Esophagus (tissue), 2 donors: ENCODE results near the gene IGFALS. TPM values are rescaled to one million over a fixed set of nuclear protein-coding genes. Genes with fewer than 3 reads are reported as not detected.

Source experiments
- H3K27ac ChIP-seq, 2 donors: one replicate each; pipeline ENCODE4 v1.5.1; 2013; ENCODE audit warnings: low read depth in 2 of 2, mild to moderate bottlenecking in 2 of 2, inconsistent platforms in 1 of 2, low read length in 1 of 2, moderate library complexity in 1 of 2
- H3K27me3 ChIP-seq, 2 donors: one replicate each; pipeline ENCODE4 v1.6.1; 2013; ENCODE audit warnings: low read length in 2 of 2, control low read depth in 1 of 2, mild to moderate bottlenecking in 1 of 2; ENCODE audit not compliant: insufficient read depth in 2 of 2, control insufficient read depth in 1 of 2
- H3K36me3 ChIP-seq, 2 donors: one replicate each; pipeline ENCODE4 v1.6.1; 2013; ENCODE audit warnings: low read length in 1 of 2; ENCODE audit not compliant: control insufficient read depth in 2 of 2, insufficient read depth in 2 of 2
- H3K4me1 ChIP-seq, 2 donors: one replicate each; pipeline ENCODE4 v1.6.1; 2013; ENCODE audit warnings: low read length in 1 of 2; ENCODE audit not compliant: control insufficient read depth in 2 of 2, insufficient read depth in 2 of 2
- H3K4me3 ChIP-seq, 2 donors: one replicate each; pipeline ENCODE4 v1.5.1; 2013; ENCODE audit warnings: low read length in 2 of 2, mild to moderate bottlenecking in 2 of 2, low read depth in 1 of 2, moderate library complexity in 1 of 2
- H3K9me3 ChIP-seq, 2 donors: one replicate each; pipeline ENCODE4 v1.6.1; 2013; ENCODE audit warnings: mild to moderate bottlenecking in 2 of 2, low read depth in 1 of 2, low read length in 1 of 2, moderate library complexity in 1 of 2; ENCODE audit not compliant: control insufficient read depth in 2 of 2, insufficient read depth in 1 of 2
- WGBS, 2 donors: extraction: QIAGEN DNeasy Blood & Tissue Kit; methylation state at CpG; one replicate each; pipeline ENCODE4 v1.1.7; 2013; 5-methylcytosine and 5-hydroxymethylcytosine counted together
- polyA plus RNA-seq, 2 donors: library from polyadenylated mRNA; stranded (reverse); fragments of 200-250 nt; gene quantifications; one replicate each; pipeline ENCODE4 v1.2.3, GENCODE V29; 2013
- donor health status: healthy with polysubstance abuse.
- donor health status: Bipolar disorder and iron deficiency.

IGFALS gene
- polyA plus RNA-seq, 2 donors, result 0.01 to 0.14 TPM

DNA sequence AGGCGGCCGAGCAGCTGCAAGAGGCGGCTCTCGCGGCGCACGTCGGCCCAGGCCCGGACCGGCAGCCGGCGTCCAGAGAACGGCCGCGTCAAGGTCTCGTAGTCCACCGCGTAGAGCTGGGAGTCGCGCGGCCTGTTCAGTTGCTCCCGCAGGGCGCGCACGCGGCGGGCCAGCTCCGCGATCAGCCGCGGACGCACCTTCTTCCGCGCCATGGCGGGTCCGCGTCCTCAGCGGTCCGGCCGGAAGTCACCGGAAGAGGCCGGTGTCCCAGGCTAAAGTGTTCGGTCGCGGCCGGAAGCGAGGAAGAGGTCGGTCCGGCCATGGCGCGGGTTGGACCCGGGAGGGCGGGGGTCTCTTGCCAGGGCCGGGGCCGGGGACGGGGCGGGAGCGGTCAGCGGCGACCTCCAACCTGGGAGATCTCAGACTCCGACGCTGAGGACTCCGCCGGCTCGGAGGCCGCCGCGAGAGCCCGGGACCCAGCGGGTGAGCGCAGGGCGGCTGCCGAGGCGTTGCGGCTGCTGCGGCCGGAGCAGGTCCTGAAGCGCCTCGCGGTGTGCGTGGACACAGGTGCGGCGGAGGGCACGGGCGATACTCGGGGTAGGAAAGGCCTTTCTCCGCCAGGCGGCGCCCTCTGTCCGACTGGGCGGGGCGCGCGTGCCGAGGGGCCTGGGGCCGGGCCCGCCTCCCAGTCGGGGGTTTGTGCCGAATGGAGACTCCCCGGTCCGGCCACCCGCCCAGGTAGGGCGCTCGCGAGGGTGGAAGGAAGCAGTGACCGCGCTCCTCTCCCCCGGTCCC, 20.4 kb downstream of the IGFALS start, which contains the start of gene MRPS34:
Gene MRPS34 (minus strand): TSS at position 227 of the 795 bp plus-strand sequence. CDS start 15 bp downstream, at position 212.
- Histone ChIP-seq H3K9me3 (peaks cover 0 to 2% of the 10 kb centered on the region in 2 donors), H3K27me3 (no peaks in the 10 kb centered on the region), H3K27ac (peak within 1 kb of the TSS; percentile 92 to 97), H3K36me3 (peaks cover 7 to 45% of the 10 kb centered on the region in 2 donors), H3K4me3 (peak within 1 kb of the TSS; percentile 78 to 93), H3K4me1 (peaks cover 6 to 37% of the 10 kb centered on the region in 2 donors)
- WGBS, 2 donors, result 1% methylated on average over 86 to 108 of the region's 108 CpGs

GRCh38 chr16:1772362-1772907, 21.1 kb downstream of the IGFALS start, which contains the start of gene EME2:
TSS of gene EME2 (plus strand) at chr16:1772810. CDS start at chr16:1773228, 418 bp downstream.
- no peaks in the 10 kb centered on the region for H3K9me3 ChIP-seq
- no peaks in the 10 kb centered on the region for H3K27me3 ChIP-seq
- H3K27ac ChIP-seq, result peak within 1 kb of the TSS; percentile 92 to 97
- H3K36me3 ChIP-seq, result peaks cover 7 to 46% of the 10 kb centered on the region in 2 donors
- peaks cover 6 to 34% of the 10 kb centered on the region in 2 donors for H3K4me1 ChIP-seq
- WGBS, 2 donors, result 0 to 1% methylated on average over 39 to 53 of the region's 53 CpGs
- peak within 1 kb of the TSS; percentile 78 to 93 for H3K4me3 ChIP-seq

GRCh38 chr16:1771864-1772361, 21.6 kb downstream of the IGFALS start:
- H3K4me3 ChIP-seq, result peak overlapping the region; percentile 78 to 93
- 8 to 13% methylated on average over 22 of the region's 22 CpGs for WGBS, 2 donors
- H3K36me3 ChIP-seq, result peaks cover 7 to 46% of the 10 kb centered on the region in 2 donors
- peaks cover 6 to 33% of the 10 kb centered on the region in 2 donors for H3K4me1 ChIP-seq
- peak overlapping the region; percentile 92 to 97 for H3K27ac ChIP-seq
- no peaks in the 10 kb centered on the region for H3K9me3 ChIP-seq
- no peaks in the 10 kb centered on the region for H3K27me3 ChIP-seq

DNA sequence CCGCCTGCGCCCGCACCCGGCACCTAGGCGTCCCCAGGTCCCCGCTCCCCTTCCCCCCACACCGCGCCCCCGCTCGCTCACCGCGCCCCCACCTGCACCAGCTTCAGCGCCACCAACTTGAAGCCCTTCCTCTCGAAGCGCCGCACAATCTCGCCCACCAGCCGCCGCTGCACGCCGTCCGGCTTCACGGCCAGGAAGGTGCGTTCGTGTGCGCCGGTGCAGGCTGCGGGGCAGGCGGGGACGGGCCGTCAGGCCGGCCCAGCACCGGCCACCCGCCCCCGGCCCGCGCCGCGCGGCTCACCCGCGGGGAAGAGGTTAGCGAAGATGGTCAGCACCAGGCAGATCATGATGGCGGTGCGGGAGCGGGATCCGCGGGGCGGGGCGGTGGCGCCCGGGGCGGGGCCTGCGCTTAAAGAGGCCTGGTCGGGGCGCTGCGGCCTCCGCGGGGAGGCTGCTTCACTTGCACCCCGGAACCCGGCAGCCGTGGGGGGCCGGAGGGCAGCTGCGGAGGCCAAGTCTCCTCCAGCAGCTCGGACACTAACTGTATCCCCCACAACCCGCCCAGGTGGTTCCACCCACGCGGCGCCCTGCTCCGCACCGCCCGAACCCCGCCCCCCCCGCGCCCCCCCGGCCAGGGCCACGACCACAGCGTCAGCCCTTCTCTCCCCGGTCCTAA, 22.2 kb downstream of the IGFALS start, which contains the start of gene NME3:
Gene NME3 (minus strand): TSS at position 356 of the 676 bp plus-strand sequence. CDS start 9 bp downstream, at position 347.
- H3K9me3 ChIP-seq, result no peaks in the 10 kb centered on the region
- peaks cover 7 to 43% of the 10 kb centered on the region in 2 donors for H3K36me3 ChIP-seq
- H3K27ac ChIP-seq, result peak within 1 kb of the TSS; percentile 92 to 97
- H3K27me3 ChIP-seq, result no peaks in the 10 kb centered on the region
- peaks cover 4 to 31% of the 10 kb centered on the region in 2 donors for H3K4me1 ChIP-seq
- WGBS, 2 donors, result 1 to 3% methylated on average over 58 to 79 of the region's 79 CpGs
- H3K4me3 ChIP-seq, result peak within 1 kb of the TSS; percentile 78 to 93

DNA sequence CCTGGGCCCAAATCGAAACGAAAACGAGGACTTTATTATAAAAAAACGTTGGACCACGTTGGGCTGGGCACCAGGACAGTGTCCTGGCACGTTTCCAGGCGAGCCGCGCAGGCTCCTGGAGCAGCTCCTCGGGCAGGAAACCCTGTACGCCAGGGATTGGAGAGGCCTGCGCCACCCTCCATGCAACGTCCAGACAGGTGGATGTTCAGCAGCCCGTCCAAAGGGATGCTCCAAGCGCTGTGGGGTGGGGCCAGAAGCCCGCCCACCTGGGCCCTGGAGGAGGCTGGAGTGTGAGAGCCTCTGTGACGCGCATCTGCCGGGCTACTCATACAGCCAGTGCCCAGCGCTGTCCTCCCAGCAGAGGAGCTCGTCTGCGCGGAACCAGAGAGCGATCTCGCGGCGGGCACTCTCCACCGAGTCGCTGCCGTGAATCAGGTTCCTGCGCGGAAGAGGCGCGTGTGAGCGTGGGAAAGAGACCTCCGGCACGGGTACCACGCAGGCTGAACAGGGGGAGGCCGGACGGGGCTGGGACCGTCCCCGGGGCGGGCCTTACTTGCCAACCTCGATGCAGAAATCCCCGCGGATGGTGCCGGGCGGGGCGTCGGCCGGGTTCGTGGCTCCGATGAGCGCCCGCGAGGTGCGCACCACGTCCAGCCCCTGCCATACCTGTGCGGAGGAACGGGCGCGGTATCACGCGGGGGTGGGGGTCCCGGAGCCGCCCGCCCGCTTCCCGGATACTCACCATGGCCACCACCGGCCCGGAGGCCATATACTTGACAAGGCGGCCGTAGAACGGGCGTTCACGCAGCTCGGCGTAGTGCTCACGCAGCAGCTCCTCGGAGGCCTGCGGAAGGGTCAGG, 22.9 kb downstream of the IGFALS start:
- Histone ChIP-seq H3K36me3 (peaks cover 7 to 43% of the 10 kb centered on the region in 2 donors), H3K4me1 (peaks cover 4 to 31% of the 10 kb centered on the region in 2 donors), H3K4me3 (peak overlapping the region; percentile 78 to 93), H3K27me3 (no peaks in the 10 kb centered on the region), H3K27ac (peak overlapping the region; percentile 77 to 97), H3K9me3 (no peaks in the 10 kb centered on the region)
- 6 to 12% methylated on average over 54 to 81 of the region's 81 CpGs for WGBS, 2 donors

DNA sequence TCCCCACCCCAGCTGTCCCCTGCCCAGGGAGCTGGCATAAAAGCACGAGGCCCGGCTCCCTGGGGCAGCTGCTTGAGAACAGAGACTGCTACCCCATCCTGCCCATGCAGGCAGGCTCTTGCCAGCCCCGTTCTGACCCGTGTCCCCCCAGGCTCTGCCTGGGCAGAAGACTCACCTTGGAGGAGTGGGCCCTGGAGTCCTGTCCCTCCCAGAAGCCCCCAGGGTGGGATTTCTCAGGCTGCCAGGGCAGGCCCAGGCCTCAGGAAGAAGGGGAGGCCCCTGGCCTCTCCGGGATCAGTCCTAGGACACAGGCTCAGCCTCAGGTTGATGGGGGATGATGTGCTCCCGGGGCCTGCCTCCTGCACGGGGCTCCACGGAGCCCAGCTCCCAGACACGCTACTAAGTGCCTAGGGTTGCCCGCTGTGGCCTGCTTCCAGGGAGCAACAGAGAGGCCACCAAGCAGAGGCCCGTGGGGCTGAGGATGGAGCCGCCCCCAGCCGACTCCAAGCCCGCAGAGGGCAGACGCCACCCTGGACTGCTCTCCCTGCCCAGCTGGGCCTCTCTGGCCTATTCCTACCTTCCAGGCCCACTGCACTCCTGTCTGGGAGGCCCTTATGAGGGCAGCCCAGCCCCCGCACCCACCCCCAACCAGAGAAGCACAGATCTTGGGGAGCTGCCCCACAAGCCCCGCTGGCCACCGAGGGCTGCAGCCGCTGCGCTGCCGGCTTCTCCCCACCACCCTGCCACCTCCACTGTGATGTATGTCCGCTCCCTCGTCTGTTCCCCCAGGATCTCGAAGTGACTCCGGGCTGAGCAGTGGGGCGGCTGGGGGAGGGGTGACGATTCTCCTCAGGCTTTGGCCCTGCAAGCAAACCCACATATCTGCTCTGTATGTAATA, 23.9 kb downstream of the IGFALS start:
- no peaks in the 10 kb centered on the region for H3K9me3 ChIP-seq
- H3K27me3 ChIP-seq, result no peaks in the 10 kb centered on the region
- H3K36me3 ChIP-seq, result peaks cover 7 to 44% of the 10 kb centered on the region in 2 donors
- 71 to 72% methylated on average over 26 to 27 of the region's 27 CpGs for WGBS, 2 donors
- H3K27ac ChIP-seq, result peak overlapping the region in 1 of 2 donors; percentile 45
- no peak overlapping the region for H3K4me3 ChIP-seq
- peaks cover 4 to 25% of the 10 kb centered on the region in 2 donors for H3K4me1 ChIP-seq

GRCh38 chr16:1768767-1769401, 24.6 kb downstream of the IGFALS start:
- no peak overlapping the region for H3K4me3 ChIP-seq
- peaks cover 0 to 22% of the 10 kb centered on the region in 2 donors for H3K4me1 ChIP-seq
- H3K9me3 ChIP-seq, result no peaks in the 10 kb centered on the region
- peaks cover 7 to 52% of the 10 kb centered on the region in 2 donors for H3K36me3 ChIP-seq
- no peak overlapping the region for H3K27ac ChIP-seq
- no peaks in the 10 kb centered on the region for H3K27me3 ChIP-seq
- WGBS, 2 donors, result 75 to 79% methylated on average over 11 to 26 of the region's 26 CpGs
